Mesendoderm (in vitro differentiated cells): Measurements from ENCODE around the gene PPM1E.

Source experiments
- DNase-seq: peaks from one replicate; pipeline ENCODE4 v3.0.0; 2013
- H2AK5ac ChIP-seq: 2 replicates; pipeline ENCODE4 v1.6.1; 2013; ENCODE audit warnings: low read length, inconsistent platforms
- H2BK120ac ChIP-seq: 2 replicates; pipeline ENCODE4 v1.6.1; 2013; ENCODE audit warnings: low read depth, mild to moderate bottlenecking, low read length, moderate library complexity, mixed read lengths
- H2BK15ac ChIP-seq: replicated peaks from 2 replicates; pipeline ENCODE4 v1.6.1; 2013; ENCODE audit warnings: low read depth, mild to moderate bottlenecking, moderate library complexity
- H2BK5ac ChIP-seq: 2 replicates; pipeline ENCODE4 v1.6.1; 2013; ENCODE audit warnings: low read length, inconsistent platforms
- H3K18ac ChIP-seq: 2 replicates; pipeline ENCODE4 v1.6.1; 2013; ENCODE audit warnings: mild to moderate bottlenecking, low read length, mixed read lengths
- H3K23ac ChIP-seq: one replicate; pipeline ENCODE4 v1.6.1; 2013; ENCODE audit warnings: low read length
- H3K27ac ChIP-seq: 2 replicates; pipeline ENCODE4 v1.5.1; 2013; ENCODE audit warnings: low read depth, mild to moderate bottlenecking, inconsistent platforms, low read length, moderate library complexity
- H3K27me3 ChIP-seq: 2 replicates; pipeline ENCODE4 v1.6.1; 2013; ENCODE audit warnings: low read length, control low read depth, mild to moderate bottlenecking, inconsistent platforms; ENCODE audit not compliant: insufficient read depth, poor library complexity
- H3K36me3 ChIP-seq: 2 replicates; pipeline ENCODE4 v1.6.1; 2013; ENCODE audit warnings: low read length, inconsistent platforms; ENCODE audit not compliant: control insufficient read depth, insufficient read depth
- H3K4ac ChIP-seq: one replicate; pipeline ENCODE4 v1.6.1; 2013; ENCODE audit warnings: low read depth, mild to moderate bottlenecking, low read length, moderate library complexity
- H3K4me1 ChIP-seq: 2 replicates; pipeline ENCODE4 v1.6.1; 2013; ENCODE audit warnings: low read depth, low read length, inconsistent platforms; ENCODE audit not compliant: control insufficient read depth
- H3K4me2 ChIP-seq: 2 replicates; pipeline ENCODE4 v1.6.1; 2013; ENCODE audit warnings: low read length
- H3K4me3 ChIP-seq: 2 replicates; pipeline ENCODE4 v1.5.1; 2013; ENCODE audit warnings: mild to moderate bottlenecking, low read length
- H3K56ac ChIP-seq: one replicate; pipeline ENCODE4 v1.6.1; 2013; ENCODE audit warnings: low read length
- H3K79me1 ChIP-seq: 2 replicates; pipeline ENCODE4 v1.6.1; 2013; ENCODE audit warnings: low read length, inconsistent platforms
- H3K79me2 ChIP-seq: 2 replicates; pipeline ENCODE4 v1.6.1; 2013; ENCODE audit warnings: mild to moderate bottlenecking, low read length; ENCODE audit not compliant: control insufficient read depth, insufficient read depth
- H3K9ac ChIP-seq: 2 replicates; pipeline ENCODE4 v1.6.1; 2013; ENCODE audit warnings: low read length, inconsistent platforms
- H4K5ac ChIP-seq: one replicate; pipeline ENCODE4 v1.6.1; 2013; ENCODE audit warnings: low read length
- H4K8ac ChIP-seq: one replicate; pipeline ENCODE4 v1.6.1; 2013; ENCODE audit warnings: low read depth, mild to moderate bottlenecking, control low read depth, low read length, moderate library complexity
- WGBS: extraction: QIAGEN DNeasy Blood & Tissue Kit; methylation state at CpG from one replicate; pipeline ENCODE4 v1.1.7; 2013; ENCODE audit warnings: low lambda C conversion rate, missing lambda C conversion rate; ENCODE audit not compliant: insufficient coverage; ENCODE audit errors: extremely low coverage; 5-methylcytosine and 5-hydroxymethylcytosine counted together

PPM1E gene

DNA sequence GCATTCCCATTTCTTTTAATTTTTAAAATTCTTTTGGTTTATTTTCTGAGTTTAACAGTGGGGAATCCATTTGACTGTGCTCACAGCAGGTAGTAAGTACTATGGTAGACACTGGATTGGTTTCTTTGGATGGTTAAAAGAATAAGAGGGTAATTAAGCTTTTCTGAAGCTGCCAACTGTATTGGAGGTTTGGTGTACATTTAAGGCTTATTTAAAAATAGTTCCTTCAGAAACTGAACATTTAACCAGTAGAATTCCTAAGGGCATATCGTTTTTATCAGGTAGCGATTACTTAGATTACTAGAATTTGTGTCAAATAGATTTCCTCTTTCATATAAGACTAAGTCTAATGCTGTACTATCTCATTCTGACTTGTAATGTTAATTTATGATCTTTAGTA is 162.4 kb downstream of the PPM1E start:
- Histone ChIP-seq H3K27ac (no peak overlapping the region), H3K23ac (no peak overlapping the region), H2BK5ac (no peak overlapping the region), H4K5ac (no peak overlapping the region), H2BK15ac (no peak overlapping the region), H3K79me2 (no peaks in the 10 kb centered on the region), H3K4ac (no peak overlapping the region), H2AK5ac (no peak overlapping the region), H3K4me2 (no peak overlapping the region), H3K56ac (no peak overlapping the region), H4K8ac (no peak overlapping the region), H3K18ac (no peak overlapping the region), H2BK120ac (no peak overlapping the region), H3K27me3 (no peaks in the 10 kb centered on the region), H3K4me1 (no peaks in the 10 kb centered on the region), H3K79me1 (no peaks in the 10 kb centered on the region), H3K4me3 (no peak overlapping the region), H3K9ac (no peak overlapping the region), H3K36me3 (no peaks in the 10 kb centered on the region)
- no CpG with 5 or more reads among the region's 2 CpGs for WGBS
- DNase-seq = peak; percentile 25

DNA sequence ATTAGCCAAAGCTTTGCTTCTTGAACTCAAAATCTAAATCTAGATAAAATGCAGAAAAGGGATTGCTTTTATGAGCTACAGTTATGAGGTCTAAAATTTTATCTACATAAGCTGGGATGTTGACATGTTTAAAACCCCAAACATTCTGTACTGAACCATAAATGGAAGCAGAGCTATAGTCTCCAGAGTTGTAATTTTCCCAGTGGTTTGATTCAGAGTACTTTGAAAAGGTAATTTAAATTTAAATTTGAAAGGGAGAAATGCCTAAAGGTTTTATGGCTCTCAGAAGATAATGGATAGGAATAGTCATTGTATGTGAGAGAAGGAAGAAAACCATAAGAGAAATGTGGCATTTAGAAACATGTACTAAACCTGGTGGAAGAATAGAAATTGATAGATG is 163.2 kb downstream of the PPM1E start:
- Histone ChIP-seq H2BK120ac (no peak overlapping the region), H3K4ac (no peak overlapping the region), H3K56ac (no peak overlapping the region), H3K4me1 (no peaks in the 10 kb centered on the region), H3K27ac (no peak overlapping the region), H3K4me3 (no peak overlapping the region), H3K4me2 (no peak overlapping the region), H3K9ac (no peak overlapping the region), H3K79me2 (no peaks in the 10 kb centered on the region), H3K79me1 (no peaks in the 10 kb centered on the region), H3K18ac (no peak overlapping the region), H4K5ac (no peak overlapping the region), H2BK5ac (no peak overlapping the region), H3K36me3 (no peaks in the 10 kb centered on the region), H4K8ac (no peak overlapping the region), H2AK5ac (no peak overlapping the region), H2BK15ac (no peak overlapping the region), H3K23ac (no peak overlapping the region), H3K27me3 (no peaks in the 10 kb centered on the region)
- DNase-seq = no peak

DNA sequence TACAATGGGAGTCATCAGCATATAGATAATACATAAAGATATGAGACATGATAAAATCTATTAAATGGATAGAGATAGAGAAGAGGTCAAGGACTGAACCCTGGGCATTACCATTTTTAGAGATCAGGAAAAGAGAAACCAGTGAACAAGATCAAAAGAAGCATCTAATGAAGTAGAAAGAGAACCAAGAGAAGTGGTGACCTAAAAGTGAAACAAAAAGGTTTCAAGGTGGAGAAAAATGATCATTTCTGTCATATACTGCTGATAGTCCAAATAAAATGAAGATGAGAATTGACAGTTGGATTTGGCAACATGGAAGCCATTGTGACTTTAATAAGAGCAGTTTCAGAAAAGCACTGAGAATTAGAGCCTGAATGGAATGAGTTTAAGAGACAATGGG is 165.1 kb downstream of the PPM1E start:
- Histone ChIP-seq H3K4ac (no peak overlapping the region), H3K23ac (no peak overlapping the region), H3K56ac (no peak overlapping the region), H3K9ac (no peak overlapping the region), H3K27ac (no peak overlapping the region), H4K5ac (no peak overlapping the region), H2BK120ac (no peak overlapping the region), H3K18ac (no peak overlapping the region), H4K8ac (no peak overlapping the region), H3K79me1 (no peaks in the 10 kb centered on the region), H3K36me3 (no peaks in the 10 kb centered on the region), H3K4me2 (no peak overlapping the region), H2BK5ac (no peak overlapping the region), H3K79me2 (no peaks in the 10 kb centered on the region), H2BK15ac (no peak overlapping the region), H3K4me3 (no peak overlapping the region), H2AK5ac (no peak overlapping the region), H3K4me1 (no peaks in the 10 kb centered on the region), H3K27me3 (no peaks in the 10 kb centered on the region)
- no peak for DNase-seq

DNA sequence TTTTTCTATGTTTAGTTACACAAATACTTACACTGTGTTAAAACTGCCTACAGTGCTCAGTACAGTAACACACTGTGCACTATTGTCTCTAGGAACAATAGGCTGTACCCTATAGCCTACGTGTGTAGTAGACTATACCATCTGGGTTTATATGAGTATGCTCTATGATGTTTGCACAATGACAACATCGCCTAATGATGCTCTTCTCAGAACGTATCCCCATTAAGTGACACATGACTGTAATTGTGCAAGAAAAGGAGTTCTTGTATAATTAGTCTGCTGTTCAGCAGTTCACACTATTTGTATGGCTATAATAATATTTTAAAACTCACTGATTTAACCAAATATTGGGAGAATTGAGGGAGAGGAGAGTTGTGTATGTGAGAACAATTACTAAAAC is 177.3 kb downstream of the PPM1E start:
- H2AK5ac ChIP-seq = no peak overlapping the region
- H2BK5ac ChIP-seq = no peak overlapping the region
- H3K4me3 ChIP-seq = no peak overlapping the region
- no peaks in the 10 kb centered on the region for H3K27me3 ChIP-seq
- H3K4me2 ChIP-seq = no peak overlapping the region
- H3K36me3 ChIP-seq = no peaks in the 10 kb centered on the region
- H2BK120ac ChIP-seq = no peak overlapping the region
- no peak overlapping the region for H3K23ac ChIP-seq
- no peaks in the 10 kb centered on the region for H3K4me1 ChIP-seq
- whole genome bisulfite sequencing = no CpG with 5 or more reads among the region's 3 CpGs
- H3K27ac ChIP-seq = no peak overlapping the region
- no peaks in the 10 kb centered on the region for H3K79me1 ChIP-seq
- H3K4ac ChIP-seq = no peak overlapping the region
- H2BK15ac ChIP-seq = no peak overlapping the region
- H3K79me2 ChIP-seq = no peaks in the 10 kb centered on the region
- no peak overlapping the region for H3K18ac ChIP-seq
- DNase-seq = no peak
- H3K56ac ChIP-seq = no peak overlapping the region
- no peak overlapping the region for H4K5ac ChIP-seq
- H3K9ac ChIP-seq = no peak overlapping the region
- H4K8ac ChIP-seq = no peak overlapping the region

DNA sequence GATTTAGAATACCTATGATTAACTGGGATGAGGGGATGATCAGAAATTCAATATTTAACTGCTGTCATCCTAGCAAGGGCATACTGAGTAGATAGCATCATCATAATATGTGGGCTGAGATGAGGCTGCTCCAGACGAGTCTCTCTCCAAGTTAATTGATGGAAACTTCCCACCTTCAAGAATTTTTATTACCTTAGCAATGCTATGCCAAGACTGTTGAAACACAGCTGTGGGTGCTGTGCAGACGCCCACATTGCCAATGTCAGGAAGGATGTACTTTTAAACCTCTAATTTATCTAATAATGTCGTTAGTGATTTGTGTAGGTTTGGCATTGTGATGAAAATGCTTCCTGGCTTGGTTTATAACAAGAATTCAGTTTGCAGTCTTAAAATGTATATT is 180.6 kb downstream of the PPM1E start:
- H2BK120ac ChIP-seq = no peak overlapping the region
- H2BK5ac ChIP-seq = no peak overlapping the region
- H4K5ac ChIP-seq = no peak overlapping the region
- no peak for DNase-seq
- H3K56ac ChIP-seq = no peak overlapping the region
- H2AK5ac ChIP-seq = no peak overlapping the region
- no peaks in the 10 kb centered on the region for H3K36me3 ChIP-seq
- no peak overlapping the region for H3K23ac ChIP-seq
- H2BK15ac ChIP-seq = no peak overlapping the region
- H3K4me1 ChIP-seq = no peaks in the 10 kb centered on the region
- WGBS = no CpG with 5 or more reads among the region's 3 CpGs
- no peak overlapping the region for H3K18ac ChIP-seq
- no peak overlapping the region for H4K8ac ChIP-seq
- H3K4me3 ChIP-seq = no peak overlapping the region
- no peaks in the 10 kb centered on the region for H3K79me1 ChIP-seq
- H3K27ac ChIP-seq = no peak overlapping the region
- no peaks in the 10 kb centered on the region for H3K79me2 ChIP-seq
- no peak overlapping the region for H3K9ac ChIP-seq
- no peak overlapping the region for H3K4me2 ChIP-seq
- H3K4ac ChIP-seq = no peak overlapping the region
- H3K27me3 ChIP-seq = no peaks in the 10 kb centered on the region

DNA sequence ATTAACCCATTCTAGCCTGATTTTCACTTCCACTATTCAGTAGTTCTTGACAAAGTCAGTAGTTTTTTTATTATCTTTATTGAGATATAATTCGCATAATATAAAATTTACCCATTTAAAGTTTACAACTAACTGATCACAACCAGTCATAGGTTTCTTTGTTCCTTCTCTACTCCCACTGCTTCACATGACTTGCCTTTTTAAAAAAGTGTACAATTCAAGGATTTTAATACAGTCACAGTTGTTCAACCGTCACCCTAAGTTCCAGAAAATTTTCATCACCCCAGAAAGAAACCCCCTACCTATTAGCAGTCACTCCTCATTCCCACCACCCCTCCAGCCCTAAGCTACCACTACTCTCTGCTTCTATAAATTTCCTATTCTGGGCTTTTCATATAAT is 188.5 kb downstream of the PPM1E start:
- no peak overlapping the region for H3K4me2 ChIP-seq
- H2BK5ac ChIP-seq = no peak overlapping the region
- no peaks in the 10 kb centered on the region for H3K79me1 ChIP-seq
- H3K56ac ChIP-seq = no peak overlapping the region
- no peaks in the 10 kb centered on the region for H3K79me2 ChIP-seq
- no peak overlapping the region for H3K23ac ChIP-seq
- no peak overlapping the region for H3K4me3 ChIP-seq
- no peak overlapping the region for H4K8ac ChIP-seq
- H3K36me3 ChIP-seq = no peaks in the 10 kb centered on the region
- no peak overlapping the region for H3K9ac ChIP-seq
- no peaks in the 10 kb centered on the region for H3K27me3 ChIP-seq
- no peak overlapping the region for H2BK15ac ChIP-seq
- no peaks in the 10 kb centered on the region for H3K4me1 ChIP-seq
- no peak overlapping the region for H3K27ac ChIP-seq
- no peak overlapping the region for H3K18ac ChIP-seq
- no peak for DNase-seq
- no peak overlapping the region for H4K5ac ChIP-seq
- H2AK5ac ChIP-seq = no peak overlapping the region
- no peak overlapping the region for H2BK120ac ChIP-seq
- no peak overlapping the region for H3K4ac ChIP-seq
- WGBS = no CpG with 5 or more reads among the region's 2 CpGs
